Mesenteric fat pad (tissue), 1 donor: Measurements from ENCODE around the gene CD55. TPM values are rescaled to one million over a fixed set of nuclear protein-coding genes. Genes with fewer than 3 reads are reported as not detected.

Experiments used
- DNase-seq: peaks from one replicate; pipeline ENCODE4 v3.0.0-alpha.2; 2020; ENCODE audit warnings: low spot score
- total RNA-seq: library from RNA; stranded (reverse); fragmentation: NEBNext Ultra II Directional; extraction: Animal tissue kit (Norgen Biotek cat#: 25700); gene quantifications from one replicate; pipeline ENCODE4 v1.2.1, GENCODE V29; 2021
- donor health status: DM: yes; HTN: yes; CAD: no.

Gene CD55
- total RNA-seq, 1 donor from 2014 or later: 82.3 TPM

DNA sequence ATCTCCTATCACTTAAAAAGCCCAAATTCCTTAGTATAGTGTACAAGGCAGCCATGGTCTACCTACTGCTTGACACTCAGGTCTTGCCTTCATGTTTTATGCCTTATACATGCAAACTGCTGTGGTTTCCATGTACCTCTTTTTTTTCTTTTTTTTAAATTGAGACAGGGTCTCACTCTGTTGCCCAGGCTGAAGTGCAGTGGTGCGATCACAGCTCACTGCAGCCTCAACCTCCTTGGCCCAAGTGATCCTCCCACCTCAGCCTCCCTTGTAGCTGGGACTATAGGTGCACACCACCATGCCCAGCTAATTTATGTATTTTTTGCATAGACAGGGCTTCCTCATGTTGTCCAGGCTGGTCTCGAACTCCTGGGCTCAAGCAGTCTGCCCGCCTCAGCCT lies 8.0 kb downstream of the CD55 start:
- DNase-seq: no peak

DNA sequence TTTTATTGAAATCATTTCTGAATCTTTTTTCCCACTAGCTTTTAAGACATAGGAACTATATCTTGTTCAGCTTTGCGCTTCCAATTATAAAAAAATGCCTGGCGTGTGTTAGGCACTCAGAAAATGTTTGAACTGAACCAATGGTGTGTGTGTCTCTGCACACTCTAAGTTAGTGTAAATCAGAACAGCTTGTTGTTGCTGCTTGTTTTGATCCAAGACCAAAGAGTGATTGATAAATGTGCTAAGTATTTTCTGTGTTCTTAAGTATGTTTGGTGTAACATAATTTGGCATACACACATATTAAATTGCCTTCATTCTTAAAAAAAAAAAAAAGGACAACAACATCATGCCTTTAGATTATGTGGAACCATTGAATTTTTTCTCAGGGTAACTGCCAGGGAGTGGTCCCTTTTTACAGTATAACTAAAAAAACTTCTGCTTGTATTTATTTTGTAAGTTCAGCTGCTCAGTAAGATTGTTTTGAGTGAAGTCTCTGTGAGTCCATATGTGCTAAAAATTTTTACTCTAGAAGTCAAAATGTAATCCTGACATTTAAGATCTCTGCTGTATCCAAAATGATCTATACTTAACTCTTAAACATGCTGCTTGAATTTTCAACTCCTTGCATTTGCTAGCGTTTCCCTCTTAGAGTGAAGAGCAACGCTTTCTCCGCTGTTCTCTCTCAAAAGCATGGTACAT lies 8.7 kb downstream of the CD55 start:
- DNase-seq: no peak

DNA sequence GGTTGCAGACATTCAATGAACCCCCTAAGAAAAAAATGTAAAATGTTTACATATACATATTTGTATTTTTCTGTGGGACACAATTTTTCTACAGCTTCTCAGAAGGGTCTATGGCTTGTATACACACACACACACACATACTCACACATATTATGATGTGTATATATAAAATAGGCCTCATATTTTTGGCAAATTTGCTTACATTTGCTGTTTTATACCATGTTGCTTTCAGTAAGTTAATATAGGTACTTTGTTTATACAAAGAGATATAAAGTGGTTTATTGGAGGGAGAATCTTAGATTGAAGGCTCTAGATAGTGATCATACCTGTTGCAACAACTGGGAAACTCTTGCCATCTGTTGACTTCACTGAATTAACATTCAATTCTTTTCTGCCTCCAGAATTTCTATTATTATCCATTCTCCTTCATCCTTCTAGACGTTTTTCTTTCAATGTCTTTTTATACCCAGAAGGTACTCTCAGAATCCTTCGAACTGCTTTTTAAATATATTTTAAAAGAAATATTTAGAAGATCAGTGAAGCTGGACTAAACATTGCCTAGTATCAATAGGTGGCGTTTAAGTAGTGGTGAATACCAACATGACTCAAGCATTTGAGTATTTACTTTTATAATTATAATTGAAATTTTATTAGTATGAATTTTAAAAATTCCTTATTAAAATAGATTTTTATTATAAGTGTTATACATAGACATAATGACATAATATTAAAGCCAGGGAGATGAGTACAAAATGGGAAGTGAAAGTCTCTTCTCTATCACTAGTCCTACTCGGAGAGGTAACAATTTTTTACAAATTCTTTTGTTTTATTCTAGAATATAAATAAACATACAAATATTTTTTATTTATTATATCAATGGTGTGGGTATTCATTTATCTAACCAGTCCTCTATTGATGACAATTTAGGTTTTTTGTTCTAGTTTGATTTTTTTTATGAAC lies 10.2 kb downstream of the CD55 start:
- DNase-seq: no peak

DNA sequence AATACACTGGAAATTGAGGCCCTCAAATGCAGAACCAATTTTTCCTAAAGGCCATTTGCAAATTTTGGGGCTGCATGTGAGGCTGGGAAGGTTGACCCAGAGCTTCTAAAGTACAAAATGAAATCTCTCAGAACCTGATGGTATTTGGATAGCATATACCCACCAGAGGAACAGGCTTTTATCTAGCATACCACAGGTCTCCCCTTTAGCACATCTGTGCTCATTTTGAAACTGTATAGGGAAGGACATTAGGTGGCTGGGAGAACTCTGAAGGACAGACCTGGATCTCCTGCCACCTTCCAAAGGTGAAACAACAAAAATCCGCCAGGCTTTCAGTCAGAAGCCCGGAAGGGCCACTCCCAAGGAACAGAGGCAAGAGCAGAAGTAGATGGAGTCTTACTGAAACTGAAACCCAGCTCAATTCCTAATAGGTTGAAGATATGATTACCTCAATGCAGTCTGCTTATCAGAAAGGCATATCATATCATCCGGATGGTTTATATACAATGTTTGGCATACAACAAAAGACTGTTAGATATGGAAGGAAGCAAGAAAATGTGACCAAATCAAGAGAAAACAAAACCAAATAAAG lies 11.6 kb downstream of the CD55 start:
- DNase-seq: no peak

DNA sequence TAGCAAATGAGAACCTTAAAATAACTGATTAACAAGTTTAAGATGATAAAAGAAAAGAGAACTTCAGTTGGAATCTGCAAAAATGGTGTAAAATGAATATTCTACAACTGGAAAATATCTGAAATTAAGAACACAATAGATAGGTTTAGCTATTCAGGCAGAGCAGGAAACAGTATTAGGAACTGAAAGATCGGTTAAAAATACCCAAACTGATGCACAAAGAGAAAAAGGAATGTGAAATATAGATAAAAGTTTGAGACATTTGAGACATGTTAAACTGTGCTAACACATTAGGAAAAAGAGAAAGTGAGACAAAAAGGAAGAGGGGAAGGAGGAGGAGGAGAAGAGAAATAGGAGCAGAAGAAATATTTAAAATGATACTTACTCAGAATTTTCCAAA lies 12.1 kb downstream of the CD55 start:
- DNase-seq: no peak

DNA sequence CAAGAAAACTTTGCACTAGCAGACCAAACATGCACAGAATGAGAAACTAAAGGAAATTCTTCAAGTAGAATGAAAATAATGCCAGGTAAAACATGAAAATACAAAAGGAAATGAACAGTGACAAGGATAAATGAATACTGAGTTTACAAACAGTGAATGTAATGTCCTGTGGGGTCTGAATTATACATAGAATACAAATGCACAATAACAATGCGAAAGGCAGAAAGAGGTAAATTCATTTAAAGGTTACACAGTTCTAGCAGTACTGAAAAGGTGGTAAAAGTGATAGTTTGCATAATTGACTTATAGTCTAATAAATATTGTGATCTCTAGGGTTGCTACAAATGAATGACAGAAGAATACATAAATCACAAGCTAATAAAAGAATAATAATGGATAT lies 12.9 kb downstream of the CD55 start:
- DNase-seq: no peak

DNA sequence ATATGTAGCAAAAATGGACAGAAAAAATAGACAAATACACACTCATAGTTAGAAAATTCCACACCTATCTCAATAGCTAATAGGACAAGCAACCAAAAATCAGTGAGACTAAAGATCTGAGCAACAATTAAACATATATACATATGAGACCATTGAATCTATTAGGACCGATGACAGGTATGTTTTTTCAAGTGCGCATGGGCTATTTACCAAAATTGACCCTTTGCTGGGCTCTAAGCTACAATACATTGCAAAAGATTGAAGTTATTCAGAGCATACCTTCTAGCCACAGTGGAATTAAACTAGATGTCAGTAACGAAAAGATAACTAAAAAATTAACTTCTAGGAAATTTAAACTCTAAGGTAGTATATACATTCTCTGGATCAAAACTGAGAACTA lies 13.7 kb downstream of the CD55 start:
- no peak for DNase-seq

DNA sequence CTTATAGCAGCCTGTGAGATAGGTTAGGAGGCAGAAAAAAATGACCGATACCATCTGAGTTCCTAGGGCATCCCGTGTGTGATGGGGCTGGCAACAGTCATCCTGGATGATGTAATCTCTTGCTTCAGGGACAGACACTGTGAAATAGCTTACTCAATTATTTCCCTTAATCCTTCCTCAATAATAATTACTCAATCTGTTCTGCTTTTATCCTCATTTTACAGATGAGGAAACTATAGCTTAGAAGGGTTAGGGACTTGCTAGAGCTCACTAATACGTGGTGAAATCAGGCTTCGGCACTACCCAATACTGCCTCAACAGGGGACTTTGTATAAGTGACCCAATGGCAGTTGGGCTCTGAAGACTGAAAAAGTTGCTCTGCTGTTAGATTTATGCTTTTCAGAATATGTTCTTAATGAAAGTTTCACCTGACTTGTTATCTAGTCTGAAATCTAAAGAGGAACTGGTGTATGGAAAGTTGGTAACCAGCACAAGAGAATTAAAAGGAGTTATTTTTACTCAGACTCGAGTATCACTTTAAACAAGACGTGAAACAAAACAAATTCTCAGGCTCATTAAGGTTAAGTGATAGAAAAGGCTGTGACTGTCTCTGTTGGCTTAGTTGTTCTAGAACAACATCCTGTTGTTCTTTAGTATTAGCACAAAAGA lies 14.4 kb downstream of the CD55 start:
- DNase-seq: no peak

DNA sequence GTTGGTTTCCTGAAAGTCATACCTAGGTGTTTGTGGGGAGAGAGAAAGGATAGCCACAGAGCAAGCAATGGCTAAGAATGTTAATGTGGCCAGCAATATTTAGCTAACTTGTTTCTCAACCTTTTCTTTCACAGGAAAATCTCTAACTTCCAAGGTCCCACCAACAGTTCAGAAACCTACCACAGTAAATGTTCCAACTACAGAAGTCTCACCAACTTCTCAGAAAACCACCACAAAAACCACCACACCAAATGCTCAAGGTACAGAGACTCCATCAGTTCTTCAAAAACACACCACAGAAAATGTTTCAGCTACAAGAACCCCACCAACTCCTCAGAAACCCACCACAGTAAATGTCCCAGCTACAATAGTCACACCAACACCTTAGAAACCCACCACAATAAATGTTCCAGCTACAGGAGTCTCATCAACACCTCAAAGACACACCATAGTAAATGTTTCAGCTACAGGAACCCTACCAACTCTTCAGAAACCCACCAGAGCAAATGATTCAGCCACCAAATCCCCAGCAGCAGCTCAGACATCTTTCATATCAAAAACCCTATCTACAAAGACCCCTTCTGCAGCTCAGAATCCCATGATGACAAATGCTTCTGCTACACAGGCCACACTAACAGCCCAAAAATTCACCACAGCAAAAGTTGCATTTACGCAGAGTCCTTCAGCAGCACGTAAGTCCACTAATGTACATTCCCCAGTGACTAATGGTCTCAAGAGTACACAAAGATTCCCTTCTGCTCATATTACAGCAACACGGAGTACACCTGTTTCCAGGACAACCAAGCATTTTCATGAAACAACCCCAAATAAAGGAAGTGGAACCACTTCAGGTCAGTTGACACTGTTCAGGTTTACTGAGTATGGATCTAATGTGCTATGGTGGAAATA lies 15.3 kb downstream of the CD55 start:
- no peak for DNase-seq

DNA sequence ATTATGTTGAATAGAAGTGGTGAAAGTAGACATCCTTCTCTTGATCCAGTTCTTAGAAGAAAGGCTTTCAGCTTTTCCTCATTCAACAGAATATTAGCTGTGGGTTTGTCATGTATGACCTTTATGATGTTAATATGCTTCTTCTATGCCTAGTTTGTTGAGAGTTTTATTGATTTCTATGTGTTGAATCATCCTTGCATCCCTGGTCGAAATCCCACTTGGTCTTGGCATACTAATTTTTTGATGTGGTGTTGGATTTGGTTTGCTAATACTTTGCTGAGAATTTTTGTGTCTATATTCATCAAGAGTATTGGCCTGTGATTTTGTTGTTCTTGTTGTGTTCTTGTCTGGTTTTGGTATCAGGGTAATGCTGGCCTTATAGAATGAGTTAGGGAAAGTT lies 20.9 kb downstream of the CD55 start:
- no peak for DNase-seq

DNA sequence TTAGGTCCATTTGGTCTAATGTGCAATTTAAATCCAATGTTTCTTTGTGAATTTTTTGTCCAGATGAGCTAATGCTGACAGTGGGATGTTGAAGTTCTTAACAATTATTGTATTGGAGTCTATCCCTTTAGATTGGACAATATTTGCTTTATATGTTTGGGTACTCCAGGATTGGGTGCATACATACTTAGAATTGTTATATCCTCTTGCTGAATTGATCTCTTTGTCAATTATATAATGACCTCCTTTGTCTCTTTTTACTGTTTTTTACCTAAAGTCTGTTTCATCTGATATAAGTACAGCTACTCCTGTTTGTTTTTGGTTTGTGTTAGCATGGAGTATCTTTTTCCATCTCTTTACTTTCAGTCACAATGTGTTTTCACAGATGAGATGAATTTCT lies 22.2 kb downstream of the CD55 start:
- no peak for DNase-seq

DNA sequence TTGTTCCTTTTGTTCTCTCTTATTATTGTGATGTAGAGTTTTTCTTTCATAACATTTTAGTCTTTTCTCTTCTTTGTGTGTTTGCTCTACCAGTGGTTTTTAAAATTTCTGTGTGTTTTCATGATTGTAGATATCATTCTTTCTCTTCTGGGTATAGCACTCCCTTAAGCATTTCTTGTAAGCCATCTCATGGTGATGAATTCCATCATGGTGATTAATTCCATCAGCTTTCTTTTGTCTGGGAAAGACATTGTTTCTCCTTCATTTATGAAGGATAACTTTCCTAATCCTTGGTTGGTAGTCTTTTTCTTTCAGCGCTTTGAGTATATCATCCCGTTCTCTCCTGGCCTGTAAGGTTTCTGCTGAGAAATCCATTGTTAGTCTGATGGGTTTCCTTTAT lies 22.7 kb downstream of the CD55 start:
- no peak for DNase-seq

DNA sequence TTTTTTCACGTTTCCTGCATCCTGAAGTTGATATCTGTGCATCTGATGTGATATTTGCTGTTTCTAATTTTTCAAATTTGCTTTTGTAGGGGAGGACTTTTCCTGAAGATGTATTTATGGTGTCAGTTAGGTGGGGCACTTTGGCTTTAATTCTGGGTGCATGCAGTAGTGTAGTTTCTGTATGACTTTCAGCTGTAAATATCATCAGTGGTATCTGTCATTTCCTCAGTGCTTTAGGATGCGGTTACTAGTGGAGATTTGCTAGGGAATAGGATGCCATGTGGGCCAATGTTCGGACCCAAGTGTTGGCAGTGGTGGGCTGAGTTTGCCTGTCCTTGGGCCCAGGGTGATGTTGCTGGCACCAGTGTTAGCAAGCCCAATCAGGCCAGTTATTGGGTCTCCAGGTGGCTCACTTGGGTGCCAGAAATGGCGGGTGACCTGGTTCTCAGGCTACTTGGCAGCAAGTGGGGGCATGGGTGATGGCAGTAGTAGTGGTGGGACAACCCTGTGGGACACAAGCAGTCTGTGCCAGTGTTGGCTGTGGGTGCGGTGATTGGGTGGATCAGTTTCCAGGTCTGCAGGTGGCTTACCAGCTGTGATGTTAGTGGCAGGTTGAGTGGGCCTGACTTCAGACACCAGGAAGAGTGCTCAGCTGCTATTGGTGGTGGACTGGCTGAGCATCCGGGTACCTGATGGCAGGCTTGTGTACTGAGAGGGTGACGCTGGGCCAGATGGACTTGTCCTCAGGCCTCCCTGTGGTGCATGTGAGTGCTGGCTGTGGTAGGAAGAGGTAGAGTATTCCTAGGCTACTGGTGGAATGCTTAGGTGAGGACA lies 24.4 kb downstream of the CD55 start:
- DNase-seq: peak; percentile 86

DNA sequence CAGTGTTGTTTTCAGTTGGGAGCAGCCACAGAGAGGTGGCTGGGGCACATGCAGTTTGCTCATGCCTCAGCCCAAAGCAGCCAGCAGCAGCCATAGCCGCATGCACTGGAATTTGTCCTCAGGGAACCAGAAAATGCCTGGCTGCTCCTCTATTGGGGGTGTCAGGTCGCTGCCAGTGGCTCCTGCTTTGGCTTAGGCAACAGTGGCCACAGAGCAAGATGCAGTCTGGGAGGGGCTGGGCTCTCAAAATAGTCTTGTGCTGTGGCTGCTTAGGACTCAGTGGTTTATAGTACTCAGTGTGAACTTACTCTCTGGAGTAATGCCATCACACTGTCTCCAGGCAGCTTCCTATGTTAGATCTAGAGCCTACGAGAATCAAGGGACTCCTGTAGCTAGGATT lies 25.0 kb downstream of the CD55 start:
- no peak for DNase-seq

DNA sequence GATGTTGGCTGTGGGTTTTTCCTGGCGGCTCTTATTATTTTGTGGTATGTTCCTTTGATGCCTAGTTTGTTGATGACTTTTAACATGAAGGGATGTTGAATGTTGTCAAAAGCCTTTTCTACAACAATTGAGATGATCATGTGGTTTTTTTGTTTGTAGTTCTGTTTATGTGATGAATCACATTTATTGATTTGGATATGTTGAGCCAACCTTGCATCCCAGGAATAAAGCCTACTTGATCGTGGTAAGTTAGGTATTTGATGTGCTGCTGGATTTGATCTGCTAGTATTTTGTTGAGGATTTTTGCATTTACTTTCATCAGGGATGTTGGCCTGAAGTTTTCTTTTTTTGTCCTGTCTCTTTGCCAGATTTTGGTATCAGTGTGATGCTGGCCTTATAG lies 28.5 kb downstream of the CD55 start:
- no peak for DNase-seq

DNA sequence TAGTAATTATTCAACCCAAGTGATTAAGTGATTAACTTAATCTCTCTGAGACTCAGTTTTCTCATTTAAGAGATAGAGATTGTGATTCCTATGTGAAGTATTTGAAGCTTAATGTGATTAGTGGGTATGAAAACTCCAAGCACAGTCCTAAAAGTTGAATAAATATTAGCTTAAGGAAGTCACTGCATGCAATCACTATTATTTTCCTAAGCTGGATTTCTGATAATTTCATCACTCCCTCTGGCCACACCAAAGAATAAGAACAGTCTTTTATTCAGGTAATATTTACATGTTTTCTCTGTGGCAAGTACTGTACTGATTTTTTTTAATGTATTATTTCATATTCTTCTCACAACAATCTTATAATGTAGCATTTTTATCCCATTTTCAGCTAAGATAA lies 31.1 kb downstream of the CD55 start:
- DNase-seq: no peak

DNA sequence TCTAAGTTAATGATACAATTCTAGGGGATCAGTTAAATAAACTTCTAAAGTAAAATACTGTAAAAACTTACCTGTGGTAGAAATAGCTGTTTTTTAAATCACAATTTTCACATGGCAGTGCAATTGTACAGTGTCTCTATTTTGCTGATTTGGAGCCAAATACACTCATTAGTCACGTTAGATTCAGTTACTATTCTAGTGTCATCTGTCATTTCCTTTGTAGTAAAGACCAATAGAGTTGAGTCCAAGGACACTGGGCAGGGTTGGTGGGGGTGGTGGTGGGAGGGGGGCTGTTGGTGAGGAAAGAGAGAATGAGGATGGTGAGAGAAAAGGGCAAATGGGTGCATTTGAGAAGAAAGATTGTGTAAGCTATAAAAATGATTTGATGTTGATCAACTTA lies 33.6 kb downstream of the CD55 start:
- no peak for DNase-seq

DNA sequence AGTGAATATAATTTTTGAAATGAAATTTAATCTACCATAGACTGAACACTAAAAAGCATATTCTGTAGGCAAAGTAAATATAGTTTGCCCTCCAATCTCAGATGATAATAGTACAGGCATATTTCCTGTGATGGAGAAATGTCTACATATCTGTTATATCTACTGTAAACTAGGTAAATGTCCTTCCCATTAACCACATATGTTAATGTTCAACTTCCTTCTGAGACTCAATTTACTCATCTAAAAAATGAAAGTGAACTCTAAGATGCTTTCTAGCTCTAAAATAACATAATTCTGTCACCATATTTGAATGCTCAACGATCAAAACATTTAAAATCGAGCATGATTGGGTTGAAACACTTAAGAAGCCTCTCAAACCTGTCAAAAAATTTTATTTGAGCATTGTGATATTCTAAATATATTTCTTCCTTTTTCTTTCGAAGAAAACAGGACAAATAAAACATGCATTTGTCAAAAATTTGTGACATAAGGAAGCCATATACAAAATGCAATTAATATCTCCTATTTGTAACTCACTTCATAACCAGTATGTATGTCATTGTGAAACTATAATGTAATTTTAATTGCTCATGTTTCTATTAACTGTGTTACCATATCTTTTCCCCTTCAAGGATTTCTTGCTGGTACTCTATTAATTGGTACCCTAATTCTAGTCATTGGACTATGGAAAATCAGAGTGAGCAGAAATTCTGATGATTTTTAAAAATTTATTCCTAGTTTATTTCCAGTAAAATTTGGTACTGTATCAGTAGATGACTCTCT lies 34.2 kb downstream of the CD55 start:
- DNase-seq: no peak

DNA sequence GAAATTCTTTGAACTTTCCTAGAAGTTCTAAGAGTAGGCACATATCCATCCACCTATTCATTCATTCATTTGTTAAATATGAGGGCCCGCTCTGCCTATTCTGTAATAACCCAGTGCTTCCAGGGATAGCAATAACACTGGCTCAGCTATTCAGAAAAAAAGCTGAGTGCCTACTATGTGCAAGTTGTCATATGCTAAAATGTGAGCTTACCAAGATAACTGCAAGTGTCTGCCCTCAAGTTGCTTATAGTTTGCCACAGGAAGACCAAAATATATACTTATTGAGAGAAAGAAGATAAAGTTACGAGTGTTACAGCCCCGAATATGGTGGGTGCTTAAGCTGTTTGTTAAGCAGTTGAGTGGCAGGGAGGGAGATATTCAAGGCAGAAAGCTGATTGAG lies 39.6 kb downstream of the CD55 start:
- DNase-seq: no peak
